ENCODE measurements around the gene ZNF518B.

ZNF518B gene, protein sequence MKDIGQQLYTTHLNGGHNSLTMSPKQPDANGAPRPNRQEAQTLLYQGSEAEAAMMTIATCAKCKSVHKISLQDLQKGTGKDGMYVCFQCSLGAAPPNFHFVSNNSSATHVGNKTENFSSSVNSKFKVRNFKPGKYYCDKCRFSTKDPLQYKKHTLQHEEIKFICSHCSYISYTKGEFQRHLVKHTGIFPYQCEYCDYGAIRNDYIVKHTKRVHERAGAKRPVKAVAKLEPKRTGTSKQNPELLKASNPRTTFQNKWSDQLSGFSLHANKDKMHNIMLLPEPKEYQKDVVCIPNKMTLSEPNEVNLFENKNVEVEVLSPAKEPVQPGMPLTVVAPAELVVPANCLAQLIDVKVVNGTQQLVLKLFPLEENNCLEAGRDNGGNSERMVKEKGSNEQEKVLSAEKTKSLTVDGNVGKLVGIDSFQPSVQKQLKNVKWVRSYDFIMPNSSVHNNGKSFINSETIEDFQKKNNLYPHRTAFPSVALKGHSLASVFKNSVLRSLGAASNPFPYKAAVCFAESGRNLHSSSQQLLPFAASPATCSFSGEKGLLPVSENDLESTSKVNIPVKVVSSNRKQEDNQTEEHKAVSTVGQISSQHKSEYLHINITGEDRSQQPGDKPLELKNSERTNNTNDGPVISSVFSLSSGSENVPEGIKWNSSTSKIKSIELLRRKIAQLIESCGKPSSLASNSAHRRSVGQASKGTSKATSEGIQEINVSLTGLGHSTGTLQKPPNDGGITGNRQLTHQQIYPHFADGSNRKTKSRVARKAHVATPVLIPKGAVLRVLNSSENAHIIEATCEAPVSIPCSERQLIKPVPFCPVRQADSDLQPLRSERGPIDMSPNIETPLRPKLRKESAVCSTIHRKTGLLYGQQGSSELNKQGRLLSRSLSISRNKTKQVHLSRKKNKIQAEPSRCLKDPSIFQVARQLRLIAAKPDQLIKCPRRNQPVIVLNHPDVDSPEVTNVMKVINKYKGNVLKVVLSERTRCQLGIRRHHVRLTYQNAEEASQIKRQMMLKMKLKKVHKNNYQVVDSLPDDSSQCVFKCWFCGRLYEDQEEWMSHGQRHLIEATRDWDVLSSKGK

DNA sequence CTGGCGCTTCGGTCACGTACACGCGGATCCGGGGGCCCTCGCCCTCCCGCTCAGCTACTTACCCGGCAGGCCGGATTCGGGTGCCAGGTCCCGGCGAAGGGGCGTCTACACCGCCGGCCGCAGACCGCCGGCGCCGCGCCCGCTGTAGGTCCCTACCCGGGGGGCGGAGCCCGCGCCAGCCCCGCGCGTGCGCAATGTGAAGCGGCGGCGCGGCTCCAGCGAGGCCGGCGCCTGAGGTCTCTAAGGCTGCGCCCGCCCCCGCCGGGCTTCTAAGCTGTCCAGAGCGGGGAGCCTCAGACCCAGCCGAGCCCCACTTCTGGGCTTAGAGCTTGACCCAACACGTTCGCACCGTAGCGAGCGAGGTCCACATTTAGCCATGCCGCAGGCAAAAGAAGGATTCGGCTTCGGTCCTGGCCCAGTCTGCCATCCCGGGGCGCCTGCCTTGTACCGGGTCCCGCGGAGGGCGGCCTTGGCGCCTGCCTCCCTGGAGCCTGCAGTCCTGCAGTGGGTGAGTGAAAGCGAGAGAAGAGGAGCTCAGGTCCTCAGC is at the start of gene ZNF518B:
ZNF518B (minus strand) TSS at position 172 of the 547 bp plus-strand sequence. CDS start 11,098 bp downstream, outside the sequence.
- DNase-seq, result no peak

DNA sequence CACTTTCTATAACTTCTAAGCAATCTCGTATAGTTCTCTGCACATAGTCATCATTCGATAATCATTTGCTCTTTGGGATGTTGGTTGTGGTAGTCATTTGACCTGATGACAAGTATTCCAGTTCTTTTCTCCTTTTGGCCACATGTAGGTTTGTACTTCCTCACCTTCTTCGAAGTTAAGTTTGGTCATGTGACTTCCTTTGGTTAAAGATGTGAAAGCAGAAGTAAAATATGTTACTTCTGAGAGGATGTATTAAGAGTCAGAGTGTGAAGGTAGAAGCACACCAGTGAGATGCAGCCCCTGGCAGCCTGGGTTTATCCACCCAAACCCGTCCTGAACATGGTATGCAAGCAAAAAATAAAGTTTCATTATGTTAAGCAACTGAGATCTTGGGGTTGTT is 48.9 kb upstream of the ZNF518B start:
- DNase-seq, result no peak

DNA sequence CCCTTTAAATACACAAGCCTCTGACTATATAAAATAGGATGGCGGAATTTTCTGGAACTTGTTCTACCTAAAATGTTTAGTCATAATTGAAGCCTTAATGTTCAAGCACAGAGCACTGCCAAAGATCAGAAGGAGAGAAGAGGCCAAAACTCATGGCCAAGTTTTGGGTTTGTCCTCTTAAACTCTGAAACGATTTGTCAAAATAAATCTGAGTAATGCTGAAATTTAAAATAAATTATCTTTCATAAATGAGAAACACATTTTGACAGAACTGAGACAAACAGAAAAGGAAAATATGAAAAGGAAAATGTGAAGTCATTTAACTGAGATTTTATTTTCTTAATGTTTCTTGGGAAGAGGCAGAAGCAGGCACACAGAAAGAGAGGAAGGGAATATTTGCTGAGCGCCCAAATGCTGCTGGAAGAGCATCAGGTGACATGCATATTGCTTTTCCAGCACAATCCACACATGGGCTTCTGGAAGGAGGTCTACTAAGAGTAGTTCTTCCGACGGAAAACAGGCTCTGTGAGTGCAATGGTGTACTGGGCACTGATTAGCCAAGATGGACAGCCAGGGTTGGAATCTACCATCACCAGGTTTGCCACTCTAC is 47.4 kb upstream of the ZNF518B start:
- DNase-seq, result no peak

DNA sequence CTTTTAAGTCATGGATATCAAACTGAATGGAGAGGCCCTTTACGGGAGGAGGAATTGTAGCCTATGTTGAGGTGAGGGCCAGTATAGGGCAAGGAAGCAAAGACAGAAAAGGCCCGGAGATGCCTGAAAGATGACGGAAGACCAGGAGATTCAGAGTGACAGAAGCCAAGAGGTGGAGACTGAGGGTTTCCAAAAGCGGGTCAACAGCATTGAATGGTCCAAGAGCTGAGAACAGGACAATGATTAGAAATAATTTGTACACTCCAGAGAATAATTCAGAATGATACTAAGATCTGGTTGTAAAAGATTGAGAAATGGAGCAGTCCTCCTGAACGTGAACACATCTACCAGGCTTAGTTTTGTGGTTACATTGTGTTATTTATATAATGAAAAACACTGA is 45.5 kb upstream of the ZNF518B start:
- no peak for DNase-seq

DNA sequence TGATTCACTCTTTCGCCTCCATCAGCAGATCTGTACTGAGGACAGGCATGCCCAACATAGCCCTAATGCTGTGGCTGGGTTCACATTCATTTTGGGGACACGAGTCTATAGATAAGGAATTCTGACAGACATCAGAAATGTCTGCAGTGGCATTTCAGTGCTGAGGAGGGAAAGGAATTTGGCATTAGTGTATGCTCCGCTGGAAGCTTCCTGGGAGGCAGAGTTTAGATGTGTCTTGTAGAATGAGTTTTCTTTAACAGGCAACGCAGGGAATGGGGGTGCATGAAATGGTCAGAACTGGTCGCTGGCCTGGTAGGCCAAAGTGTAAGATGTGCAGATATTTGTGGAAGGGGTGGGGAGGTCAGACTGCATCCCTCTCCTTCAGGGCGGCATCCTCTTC is 43.5 kb upstream of the ZNF518B start:
- no peak for DNase-seq

DNA sequence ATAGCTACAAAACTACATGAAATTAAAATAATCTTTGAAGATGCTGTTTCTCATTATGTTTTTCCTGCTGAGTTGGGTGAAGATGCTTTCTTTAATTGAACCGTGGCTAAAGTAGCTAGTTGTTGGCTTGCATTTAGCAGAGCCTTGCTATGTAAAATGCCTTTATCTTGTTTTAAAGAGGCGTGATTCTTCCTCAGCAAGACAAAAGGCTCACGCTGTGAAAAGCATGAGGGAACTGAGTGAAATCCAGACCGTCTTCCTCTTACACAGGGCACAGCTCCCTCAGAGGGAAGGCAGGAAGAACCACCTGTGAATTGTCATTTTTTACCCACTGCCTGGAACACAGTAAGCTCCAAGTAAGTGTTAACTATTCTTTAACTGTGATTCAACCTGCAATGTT is 39.0 kb upstream of the ZNF518B start:
- no peak for DNase-seq

DNA sequence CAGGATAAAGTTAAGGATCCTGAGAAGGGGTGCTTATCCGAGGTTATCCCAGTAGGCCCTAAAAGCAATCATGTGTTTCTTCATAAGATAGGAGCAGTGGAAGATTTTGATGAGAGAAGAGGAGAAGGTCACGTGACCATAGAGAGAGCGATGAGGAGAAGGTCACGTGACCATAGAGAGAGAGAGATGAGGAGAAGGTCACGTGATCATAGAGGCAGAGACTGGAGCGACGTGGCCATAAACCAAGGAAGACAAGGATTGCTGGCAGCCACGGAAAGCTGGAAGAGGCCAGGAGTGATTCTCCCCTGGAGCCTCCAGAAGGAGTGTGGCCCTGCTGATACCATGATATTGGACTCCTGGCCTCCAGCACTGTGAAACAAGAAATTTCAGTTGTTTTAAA is 38.4 kb upstream of the ZNF518B start:
- no peak for DNase-seq

DNA sequence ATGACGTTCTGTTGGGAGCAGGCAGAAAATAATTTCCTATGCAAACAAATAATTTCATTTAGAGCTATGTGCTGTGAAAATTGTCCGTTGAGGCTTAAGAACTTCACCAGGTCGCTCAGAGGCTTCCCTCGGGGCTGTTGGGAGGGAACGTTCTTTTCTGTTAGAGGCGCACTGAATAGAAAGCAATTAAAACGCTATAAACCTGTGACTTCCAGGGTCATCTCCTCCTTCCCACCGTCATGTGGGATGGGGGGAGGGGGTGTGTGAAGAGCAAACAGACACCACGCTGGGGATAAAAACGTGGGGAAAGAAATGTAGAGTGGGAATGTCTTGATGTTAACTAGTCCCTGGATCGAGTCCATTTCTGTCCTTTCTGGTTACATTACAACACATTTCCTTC is 35.2 kb upstream of the ZNF518B start:
- no peak for DNase-seq

DNA sequence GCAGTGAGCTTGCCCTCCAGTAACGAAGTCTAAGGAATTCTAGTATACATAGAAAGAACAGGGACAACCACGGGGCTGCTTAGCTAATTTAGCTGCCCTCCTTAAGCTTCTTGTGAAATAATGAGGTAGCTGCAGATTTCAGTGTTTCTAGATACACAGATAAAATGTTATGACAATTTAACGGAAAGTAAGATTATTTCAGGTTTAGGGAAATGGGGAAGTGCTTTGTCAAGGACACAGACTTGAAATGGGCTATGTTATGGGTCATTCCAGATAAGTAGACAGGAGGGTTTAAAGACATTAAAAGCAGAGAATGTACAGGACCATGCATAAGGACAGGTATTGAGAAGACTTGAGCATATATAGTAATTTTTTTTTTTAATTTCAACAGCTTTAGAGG is 34.2 kb upstream of the ZNF518B start:
- no peak for DNase-seq

DNA sequence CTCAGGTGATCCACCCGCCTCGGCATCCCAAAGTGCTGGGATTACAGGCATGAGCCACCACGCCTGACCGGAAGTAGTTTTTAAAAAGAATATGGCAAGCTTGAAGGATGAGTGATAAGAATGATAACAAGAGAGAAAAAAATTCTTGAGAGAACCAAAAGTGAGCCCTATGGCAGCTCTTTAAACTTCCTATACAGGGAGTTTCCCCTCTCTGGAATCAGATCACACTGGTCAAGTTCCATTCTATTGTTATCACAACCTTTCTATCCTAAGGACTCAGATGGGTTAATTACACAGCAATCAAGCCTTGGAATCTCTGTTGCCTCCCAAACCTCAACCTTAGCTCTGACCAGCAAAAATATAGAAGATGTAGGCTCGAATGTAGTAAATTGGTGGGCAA is 33.8 kb upstream of the ZNF518B start:
- DNase-seq, result no peak

DNA sequence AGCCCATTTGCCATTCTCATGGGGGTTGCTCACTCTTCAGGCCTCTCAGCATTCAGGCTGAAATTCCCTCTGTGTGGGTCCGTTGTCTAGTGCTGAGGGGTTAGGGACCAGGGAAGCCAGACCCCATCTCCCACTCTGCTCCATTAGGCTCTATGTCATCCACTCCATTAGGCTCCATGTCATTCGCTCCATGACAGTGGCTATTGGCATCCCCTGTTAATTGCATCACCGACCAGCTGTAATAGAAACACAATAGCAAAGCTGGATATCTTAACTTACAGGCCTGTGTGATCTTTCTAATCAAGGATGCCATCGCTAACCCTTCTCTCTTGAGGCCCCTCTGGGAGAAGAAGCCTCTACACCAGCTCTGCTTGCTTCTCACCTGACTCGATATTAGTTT is 25.7 kb upstream of the ZNF518B start:
- DNase-seq, result no peak

DNA sequence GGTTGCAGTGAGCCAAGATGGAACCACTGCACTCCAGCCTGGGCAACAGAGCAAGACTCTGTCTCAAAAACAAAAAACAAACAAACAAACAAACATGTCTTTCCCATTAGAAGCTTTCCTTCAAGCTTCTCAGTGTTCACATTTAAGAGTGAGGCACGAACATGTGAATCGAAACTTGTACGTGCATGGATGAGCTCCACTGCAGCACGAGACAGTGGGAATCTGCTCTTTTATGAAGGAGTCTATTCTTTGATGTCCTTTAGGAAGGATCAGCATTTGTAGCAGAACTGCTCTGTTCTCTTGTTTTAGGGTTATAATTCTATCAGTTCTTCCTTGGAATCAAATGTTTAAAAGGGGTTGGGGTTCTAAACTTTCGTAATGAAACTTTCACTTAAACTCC is 23.4 kb upstream of the ZNF518B start:
- DNase-seq, result no peak

DNA sequence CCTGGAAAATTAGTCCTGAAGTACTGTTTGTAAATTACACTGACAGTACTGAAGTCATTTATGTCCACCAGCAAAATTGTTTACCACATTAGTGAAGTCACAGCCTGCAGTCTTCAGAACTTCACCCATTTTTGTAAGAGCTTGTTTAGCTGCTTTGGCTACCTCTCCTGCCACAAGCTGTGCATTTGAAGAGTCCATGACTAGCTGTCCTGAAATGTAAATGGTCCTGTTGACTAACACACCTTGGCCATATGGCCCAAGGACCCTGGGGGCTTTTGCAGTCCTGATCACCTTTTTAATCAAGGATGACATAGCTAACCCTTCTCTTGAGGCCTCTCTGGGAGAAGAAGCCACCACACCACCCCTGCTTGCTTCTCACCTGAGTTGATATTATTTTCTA is 21.4 kb upstream of the ZNF518B start:
- no peak for DNase-seq

DNA sequence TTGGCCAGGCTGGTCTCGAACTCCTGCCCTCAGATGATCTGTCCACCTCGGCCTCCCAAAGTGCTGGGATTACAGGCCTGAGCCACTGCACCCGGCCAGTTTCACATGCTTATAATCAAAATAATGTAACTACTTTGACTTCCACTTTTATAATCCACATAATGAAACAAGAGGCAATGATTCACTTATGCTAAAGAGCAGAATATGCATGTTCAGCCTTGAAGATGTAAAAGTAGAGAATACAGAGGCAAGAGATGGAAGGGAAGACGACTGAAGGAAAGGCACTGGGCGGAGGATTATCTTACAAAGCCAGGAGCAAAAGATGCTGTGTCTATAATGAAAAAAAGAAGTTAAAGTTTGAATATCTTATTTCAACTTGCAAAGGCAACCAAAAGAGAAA is 13.3 kb upstream of the ZNF518B start:
- DNase-seq, result no peak

DNA sequence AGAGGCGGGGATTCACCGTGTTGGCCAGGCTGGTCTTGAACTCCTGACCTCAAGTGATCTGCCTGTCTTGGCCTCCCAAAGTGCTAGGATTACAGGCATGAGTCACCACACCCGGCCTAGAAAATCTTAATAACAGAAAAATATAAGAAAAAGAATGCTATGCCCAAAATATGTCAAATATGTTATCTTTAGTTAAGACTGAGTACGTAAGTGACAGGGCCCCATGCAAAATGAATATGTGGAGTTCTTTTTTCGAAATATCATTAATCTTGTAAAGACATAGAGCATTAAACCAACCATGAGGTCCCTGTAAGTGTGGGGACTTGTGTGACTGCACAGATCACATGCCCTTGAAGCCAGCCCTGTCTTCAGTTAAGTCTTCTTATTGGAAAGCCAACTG is 8.9 kb upstream of the ZNF518B start:
- no peak for DNase-seq

DNA sequence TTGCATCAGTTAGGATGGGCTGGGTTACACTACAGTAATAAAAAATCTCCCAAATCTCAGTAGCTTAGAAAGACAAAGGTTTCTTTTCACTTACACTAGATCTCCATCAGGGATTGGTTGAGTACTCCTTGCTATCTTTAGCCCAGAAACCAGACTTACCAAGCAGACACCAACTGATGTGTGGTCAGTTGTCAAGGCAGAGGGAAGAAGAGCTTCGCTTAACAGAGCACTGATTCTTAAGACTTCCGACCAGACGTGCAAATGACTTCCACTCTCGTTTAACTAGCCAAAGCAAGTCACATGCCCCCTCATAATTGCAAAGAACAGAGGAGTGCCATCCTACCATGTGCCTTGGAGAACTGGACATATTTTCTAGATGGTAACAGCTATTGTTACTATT is 5.7 kb upstream of the ZNF518B start:
- DNase-seq, result no peak

DNA sequence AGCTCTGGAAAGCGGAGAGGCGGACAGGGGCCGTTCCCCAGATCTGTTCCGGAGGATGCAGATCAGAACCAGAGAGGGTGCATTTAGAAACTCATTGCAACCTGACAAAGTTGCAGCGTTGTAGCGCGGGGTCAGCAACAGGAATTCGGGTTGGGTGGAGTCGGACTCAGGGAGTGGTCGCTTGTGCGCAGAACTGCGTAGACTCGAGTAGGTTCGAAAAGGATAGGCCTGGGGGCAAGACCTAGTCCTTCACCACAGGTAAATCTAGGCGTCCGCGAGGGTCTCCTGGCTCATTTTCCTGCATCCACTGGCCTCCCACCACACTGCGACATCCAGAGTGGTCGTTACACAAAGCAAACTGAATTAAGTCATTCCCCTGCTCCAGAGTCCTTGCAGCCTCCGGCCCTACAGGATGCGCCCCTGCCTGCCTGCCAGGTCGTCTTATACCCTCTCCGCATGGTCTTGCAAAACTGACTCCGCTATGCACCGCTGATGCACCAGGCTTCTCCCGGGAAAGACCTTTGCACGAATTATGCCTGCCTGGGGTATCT is 4.7 kb upstream of the ZNF518B start:
- no peak for DNase-seq

DNA sequence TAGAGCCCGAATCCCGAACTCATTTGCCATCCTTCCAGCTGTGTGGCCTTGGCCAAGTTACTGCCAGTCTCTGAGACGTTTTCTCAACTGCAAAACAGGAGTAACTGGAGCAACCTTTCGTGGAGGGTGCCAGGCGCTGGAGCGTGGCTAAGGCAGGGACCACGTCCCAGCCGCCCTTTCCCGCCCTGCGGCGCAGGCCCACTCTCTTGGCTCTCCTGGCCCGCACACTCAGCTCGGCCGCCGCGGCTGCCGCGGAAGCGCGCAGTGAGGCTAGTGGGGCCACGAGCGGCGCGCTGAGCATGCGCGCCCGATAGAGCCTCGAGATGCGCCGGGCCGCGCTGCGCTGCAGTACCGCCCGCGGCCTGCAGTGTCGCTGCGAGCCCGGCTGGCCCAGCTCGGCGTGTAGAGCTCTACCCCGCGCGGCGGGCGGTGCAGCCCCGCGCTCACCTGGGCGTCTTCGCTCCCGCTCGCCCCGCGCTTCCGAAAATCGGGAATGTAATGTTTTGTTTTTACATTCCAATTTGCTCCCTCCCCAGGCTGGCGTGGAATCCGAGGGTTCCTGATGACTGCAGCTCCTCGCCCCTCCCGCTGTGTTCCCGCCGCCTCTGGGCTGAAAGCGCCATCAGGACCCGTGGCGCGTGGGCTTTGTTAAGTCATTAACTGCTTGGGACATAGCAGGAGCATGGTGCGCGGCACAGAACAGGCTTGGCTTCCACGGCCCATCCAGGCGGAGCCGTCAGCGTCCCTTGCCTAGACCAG is 4.0 kb upstream of the ZNF518B start:
- DNase-seq, result no peak

DNA sequence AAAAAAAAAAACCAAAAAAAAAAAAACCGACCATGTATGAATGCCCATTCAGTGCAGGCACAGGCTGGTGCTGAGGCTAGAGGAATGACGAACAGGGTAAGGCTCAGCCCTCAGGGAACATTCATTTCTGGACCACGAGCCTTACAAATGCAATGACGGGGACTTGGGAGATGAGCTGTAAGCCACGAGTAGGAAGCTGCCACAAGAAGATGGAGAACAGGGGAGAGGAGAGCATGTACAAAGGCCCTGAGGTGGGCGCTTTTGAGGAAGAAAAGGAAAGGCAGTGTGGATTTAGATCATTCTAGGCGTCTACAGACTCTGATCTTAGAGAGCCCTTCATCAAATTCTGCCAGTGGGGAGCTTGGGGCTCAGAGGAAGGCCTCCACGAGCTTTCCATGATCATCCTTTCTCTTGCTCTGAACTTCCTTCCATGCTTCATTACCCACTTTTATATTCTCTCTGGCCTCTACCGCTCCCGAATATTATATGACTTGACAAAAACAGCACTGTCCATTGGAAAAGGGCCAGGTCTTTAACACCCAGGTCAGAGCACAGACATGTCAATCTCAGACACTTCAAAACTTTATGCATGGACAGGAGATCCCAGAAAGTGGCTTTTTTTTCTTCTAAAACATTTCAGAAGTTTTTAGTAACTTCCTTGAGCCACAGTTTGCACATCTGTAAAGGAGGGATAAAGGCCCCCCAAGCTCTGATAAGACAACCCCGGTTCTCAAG is 3.3 kb upstream of the ZNF518B start:
- no peak for DNase-seq

DNA sequence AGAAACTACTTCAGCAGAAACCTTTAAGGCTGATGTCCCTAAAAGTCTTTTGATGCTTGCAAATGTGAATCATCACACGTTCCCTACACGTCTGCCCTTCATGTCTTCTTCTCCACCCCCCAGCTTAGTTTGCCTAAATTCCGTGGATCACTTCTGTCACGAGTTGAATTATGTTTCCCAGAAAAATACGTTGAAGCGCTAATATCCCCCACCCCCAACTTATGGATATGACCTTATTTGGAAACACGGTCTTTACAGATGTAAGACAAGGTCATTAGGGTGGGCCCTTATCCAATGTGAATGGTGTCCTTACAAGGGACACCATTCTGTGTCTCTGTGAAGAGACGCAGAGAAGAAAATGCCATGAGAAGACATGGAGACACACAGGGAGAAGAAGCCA is 2.1 kb upstream of the ZNF518B start:
- no peak for DNase-seq

DNA sequence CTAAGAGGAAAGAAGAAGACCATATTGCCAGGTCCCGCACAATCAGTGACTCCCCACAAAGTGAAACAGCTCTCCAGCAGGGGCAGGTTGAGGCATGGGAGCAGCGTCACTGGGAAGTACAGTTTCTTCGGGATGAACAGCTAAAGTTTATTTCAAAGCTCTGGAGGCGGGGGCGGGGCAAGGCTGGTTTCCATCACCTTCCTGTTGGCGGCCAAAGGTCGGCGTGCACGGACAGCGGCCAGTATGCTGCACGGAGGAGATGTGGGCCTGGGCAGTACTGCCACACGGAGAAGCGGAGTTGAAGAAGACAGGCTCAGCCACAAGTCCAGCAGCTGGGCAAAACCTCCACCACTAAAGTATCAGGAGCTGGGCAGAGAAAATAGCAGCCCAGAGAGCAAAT is 951 bp upstream of the ZNF518B start:
- no peak for DNase-seq

Data from NCI-H2081 treated with DMSO at 0.1 percent for 48 hours (cell line).